ENCODE data around the gene WWOX. TPM values are rescaled to one million over a fixed set of nuclear protein-coding genes. Genes with fewer than 3 reads are reported as not detected.

Gene WWOX
- total RNA-seq, 1 donor from 2014 or later = 43.2 TPM

DNA sequence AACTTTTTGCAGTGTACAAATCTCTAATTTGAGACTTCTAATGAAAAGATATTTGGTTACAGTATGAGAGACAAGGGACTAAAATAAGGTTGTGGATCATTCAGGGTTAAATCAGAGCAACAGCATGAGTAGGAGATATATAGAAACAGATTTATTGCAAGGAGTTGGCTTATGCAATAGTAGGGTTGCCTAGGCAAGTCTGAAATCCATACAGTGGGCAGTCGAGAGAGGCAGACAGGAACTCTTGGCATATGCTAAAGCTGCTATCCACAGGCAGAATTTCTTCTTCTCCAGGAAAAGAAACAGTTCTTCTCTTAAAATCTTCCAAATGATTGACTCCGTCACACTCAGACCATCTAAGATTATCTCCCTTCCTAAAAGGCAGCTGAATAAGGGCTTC is 1000.3 kb downstream of the WWOX start:
- Mint-ChIP-seq H3K36me3 (ENCODE audit: insufficient read depth) (no peaks in the 10 kb centered on the region), H3K4me1 (ENCODE audit: low read depth) (peaks cover 3% of the 10 kb centered on the region), H3K4me3 (ENCODE audit: low read depth) (no peak overlapping the region), H3K27me3 (peaks cover 35% of the 10 kb centered on the region), H3K9me3 (ENCODE audit: low read depth) (no peaks in the 10 kb centered on the region), H3K27ac (no peak overlapping the region)
- TF ChIP-seq, protein P1, sequence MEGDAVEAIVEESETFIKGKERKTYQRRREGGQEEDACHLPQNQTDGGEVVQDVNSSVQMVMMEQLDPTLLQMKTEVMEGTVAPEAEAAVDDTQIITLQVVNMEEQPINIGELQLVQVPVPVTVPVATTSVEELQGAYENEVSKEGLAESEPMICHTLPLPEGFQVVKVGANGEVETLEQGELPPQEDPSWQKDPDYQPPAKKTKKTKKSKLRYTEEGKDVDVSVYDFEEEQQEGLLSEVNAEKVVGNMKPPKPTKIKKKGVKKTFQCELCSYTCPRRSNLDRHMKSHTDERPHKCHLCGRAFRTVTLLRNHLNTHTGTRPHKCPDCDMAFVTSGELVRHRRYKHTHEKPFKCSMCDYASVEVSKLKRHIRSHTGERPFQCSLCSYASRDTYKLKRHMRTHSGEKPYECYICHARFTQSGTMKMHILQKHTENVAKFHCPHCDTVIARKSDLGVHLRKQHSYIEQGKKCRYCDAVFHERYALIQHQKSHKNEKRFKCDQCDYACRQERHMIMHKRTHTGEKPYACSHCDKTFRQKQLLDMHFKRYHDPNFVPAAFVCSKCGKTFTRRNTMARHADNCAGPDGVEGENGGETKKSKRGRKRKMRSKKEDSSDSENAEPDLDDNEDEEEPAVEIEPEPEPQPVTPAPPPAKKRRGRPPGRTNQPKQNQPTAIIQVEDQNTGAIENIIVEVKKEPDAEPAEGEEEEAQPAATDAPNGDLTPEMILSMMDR (IDR thresholded peaks at IDR 0.05; ENCODE audit: unreplicated experiment) = no peak
- DNase-seq (ENCODE audit: low spot score, unreplicated experiment) = no peak

DNA sequence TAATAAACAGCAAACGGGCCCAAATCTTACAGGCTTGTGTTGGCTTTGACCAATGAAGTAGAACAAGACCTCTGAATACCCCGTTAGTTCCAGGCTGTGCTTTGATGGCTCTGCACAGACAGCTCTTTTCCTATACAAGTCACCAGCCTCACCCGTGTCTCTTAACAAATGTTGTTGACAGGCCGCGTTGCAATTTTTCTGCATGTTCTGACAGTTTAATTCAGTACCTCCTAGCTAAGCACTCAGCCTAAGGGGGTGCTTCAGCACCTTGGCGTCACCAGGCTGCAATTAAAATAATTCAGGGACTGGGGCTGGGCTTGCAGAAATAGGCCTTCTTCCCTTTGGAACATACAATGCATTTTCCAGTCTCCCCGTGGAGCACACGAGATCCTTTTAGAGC is 1001.0 kb downstream of the WWOX start:
- DNase-seq (ENCODE audit: low spot score, unreplicated experiment) = no peak
- H3K27ac Mint-ChIP-seq = no peak overlapping the region
- H3K9me3 Mint-ChIP-seq (ENCODE audit: low read depth) = no peaks in the 10 kb centered on the region
- no peak overlapping the region for H3K4me3 Mint-ChIP-seq (ENCODE audit: low read depth)
- TF ChIP-seq, protein P1 (IDR thresholded peaks at IDR 0.05; ENCODE audit: unreplicated experiment) = no peak
- no peaks in the 10 kb centered on the region for H3K36me3 Mint-ChIP-seq (ENCODE audit: insufficient read depth)
- peaks cover 35% of the 10 kb centered on the region for H3K27me3 Mint-ChIP-seq
- peaks cover 3% of the 10 kb centered on the region for H3K4me1 Mint-ChIP-seq (ENCODE audit: low read depth)

DNA sequence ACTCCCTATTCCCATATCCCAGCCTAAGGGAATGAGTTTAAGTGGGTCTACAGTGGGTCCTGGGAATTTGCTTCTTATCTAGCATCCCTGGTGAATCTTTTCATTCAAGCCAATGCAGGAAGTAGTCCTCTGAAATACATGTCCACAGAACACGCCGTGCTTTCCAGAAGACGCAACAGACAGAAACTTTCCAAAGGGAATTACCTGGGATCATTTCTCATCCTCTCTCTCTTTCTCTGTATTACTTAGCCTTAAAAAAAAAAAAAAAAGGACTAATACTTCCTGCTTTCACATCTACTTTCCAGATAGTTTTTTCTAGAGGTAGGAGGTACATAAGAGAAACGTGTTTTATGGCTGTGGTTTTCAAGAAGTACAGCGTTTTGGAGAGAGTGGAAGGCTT is 1002.0 kb downstream of the WWOX start:
- TF ChIP-seq, protein P1 (IDR thresholded peaks at IDR 0.05; ENCODE audit: unreplicated experiment) = no peak
- DNase-seq (ENCODE audit: low spot score, unreplicated experiment) = no peak
- H3K4me1 Mint-ChIP-seq (ENCODE audit: low read depth) = peaks cover 3% of the 10 kb centered on the region
- H3K36me3 Mint-ChIP-seq (ENCODE audit: insufficient read depth) = no peaks in the 10 kb centered on the region
- peaks cover 32% of the 10 kb centered on the region for H3K27me3 Mint-ChIP-seq
- H3K4me3 Mint-ChIP-seq (ENCODE audit: low read depth) = no peak overlapping the region
- H3K27ac Mint-ChIP-seq = no peak overlapping the region
- H3K9me3 Mint-ChIP-seq (ENCODE audit: low read depth) = no peaks in the 10 kb centered on the region

DNA sequence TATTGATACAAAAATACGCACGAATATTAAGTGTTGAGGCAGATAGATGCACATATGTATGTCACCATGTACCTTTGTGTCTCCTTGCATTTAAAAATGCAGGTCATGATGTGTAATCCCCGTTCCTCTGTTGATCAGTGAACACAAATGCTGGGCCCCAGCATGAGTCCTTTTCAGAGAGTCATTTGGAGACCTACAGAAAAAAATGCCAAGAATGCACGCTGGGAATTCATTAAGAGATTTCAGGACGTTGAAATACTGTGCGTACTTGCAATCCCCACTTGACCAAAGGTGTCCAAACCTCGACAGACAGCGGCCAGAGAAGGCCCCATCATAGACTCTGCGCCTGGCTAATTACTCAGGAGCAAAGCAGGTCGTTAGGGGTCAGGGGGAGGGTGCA is 1005.1 kb downstream of the WWOX start:
- H3K4me3 Mint-ChIP-seq (ENCODE audit: low read depth) = no peak overlapping the region
- no peak overlapping the region for H3K27ac Mint-ChIP-seq
- H3K9me3 Mint-ChIP-seq (ENCODE audit: low read depth) = no peaks in the 10 kb centered on the region
- H3K36me3 Mint-ChIP-seq (ENCODE audit: insufficient read depth) = no peaks in the 10 kb centered on the region
- DNase-seq (ENCODE audit: low spot score, unreplicated experiment) = no peak
- H3K4me1 Mint-ChIP-seq (ENCODE audit: low read depth) = peaks cover 3% of the 10 kb centered on the region
- peaks cover 20% of the 10 kb centered on the region for H3K27me3 Mint-ChIP-seq
- TF ChIP-seq, protein P1 (IDR thresholded peaks at IDR 0.05; ENCODE audit: unreplicated experiment) = no peak

DNA sequence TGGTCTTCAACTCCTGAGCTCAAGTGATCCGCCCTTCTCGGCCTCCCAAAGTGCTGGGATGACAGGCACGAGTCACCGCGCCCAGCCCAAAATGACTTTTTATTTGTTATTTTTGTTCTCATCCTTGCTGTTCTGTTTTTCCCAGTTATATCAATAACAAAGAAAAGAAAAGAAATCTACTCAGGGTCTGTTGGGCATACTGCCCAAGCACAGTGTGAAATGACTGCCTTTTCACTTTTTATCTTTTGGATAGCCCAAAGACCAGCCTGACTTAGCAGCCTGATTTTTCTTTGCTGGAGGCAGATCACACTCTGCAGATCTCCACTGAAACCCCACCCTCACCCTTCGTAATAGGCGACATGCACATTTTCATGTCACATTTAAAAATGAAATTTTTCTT is 1007.8 kb downstream of the WWOX start:
- TF ChIP-seq, protein P1 (IDR thresholded peaks at IDR 0.05; ENCODE audit: unreplicated experiment) = no peak
- no peak for DNase-seq (ENCODE audit: low spot score, unreplicated experiment)
- no peaks in the 10 kb centered on the region for H3K36me3 Mint-ChIP-seq (ENCODE audit: insufficient read depth)
- no peaks in the 10 kb centered on the region for H3K9me3 Mint-ChIP-seq (ENCODE audit: low read depth)
- no peak overlapping the region for H3K27ac Mint-ChIP-seq
- H3K4me3 Mint-ChIP-seq (ENCODE audit: low read depth) = no peak overlapping the region
- peaks cover 4% of the 10 kb centered on the region for H3K27me3 Mint-ChIP-seq
- H3K4me1 Mint-ChIP-seq (ENCODE audit: low read depth) = peaks cover 3% of the 10 kb centered on the region
